ENCODE results near the gene PIK3IP1. TPM values are rescaled to one million over a fixed set of nuclear protein-coding genes. Genes with fewer than 3 reads are reported as not detected.

PIK3IP1 gene
- total and polyA plus RNA-seq, 10 of the 15 experiments (the other 5 are each of a cell fraction or from before 2014, with no cell fraction given) = 0.77 to 6.5 (median 3.0) TPM

DNA sequence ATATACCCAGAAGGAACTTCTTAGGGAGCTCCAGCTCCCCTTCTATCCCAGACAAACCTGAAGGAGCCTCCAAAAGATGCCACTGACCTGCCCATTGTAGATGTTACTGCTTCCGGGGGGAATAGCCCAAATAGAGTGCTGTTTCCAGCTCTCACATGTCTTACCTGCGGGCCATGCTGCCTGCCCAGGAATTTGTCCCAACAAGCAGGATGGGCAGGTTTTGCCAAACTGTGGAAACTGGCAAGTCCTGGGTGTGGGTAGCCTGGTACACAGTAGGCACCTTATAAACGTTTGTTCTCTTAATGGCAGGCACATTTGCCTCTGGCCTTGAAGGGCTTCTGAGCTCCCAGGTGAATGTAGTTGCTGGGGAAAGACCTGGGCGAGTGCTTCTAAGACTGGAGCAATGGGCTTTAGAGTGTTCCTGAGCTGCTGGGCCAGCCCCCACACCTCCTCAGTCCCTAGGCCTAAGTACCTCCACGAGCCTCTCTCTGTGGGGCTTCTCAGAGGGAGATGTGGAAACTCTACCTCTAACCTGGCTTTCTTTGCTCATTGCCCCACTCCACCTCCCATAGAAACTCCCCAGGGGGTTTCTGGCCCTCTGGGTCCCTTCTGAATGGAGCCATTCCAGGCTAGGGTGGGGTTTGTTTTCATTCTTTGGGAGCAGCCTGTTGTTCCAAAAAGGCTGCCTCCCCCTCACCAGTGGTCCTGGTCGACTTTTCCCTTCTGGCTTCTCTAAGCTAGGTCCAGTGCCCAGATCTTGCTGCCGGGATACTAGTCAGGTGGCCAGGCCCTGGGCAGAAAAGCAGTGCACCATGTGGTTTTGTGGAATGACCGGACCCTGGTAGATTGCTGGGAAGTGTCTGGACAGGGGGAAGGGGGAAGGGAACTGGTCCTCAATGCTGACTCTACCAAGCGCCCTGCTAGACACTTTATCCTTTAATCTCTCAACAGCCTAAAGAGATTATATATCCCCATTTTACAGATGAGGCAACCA, 43.0 kb downstream of the PIK3IP1 start:
- RAD21 ChIA-PET (ENCODE audit: unreplicated experiment) = no interaction called here
- POLR2A ChIA-PET = interaction anchor here (0.5 to 0.9 kb wide), 2 partner anchors 7 to 64 kb away, joined by 3 to 4 read pairs; no protein-coding TSS in a partner anchor
- H3K9ac ChIP-seq (ENCODE audit: control insufficient read depth, insufficient read depth, low read length) = no peak overlapping the region
- H3K27ac ChIP-seq (ENCODE audit: control insufficient read depth, insufficient read depth) = no peak overlapping the region
- no peak overlapping the region for H2AFZ ChIP-seq (ENCODE audit: control insufficient read depth, low read depth, low read length)
- H3K4me3 ChIP-seq = no peak overlapping the region
- H3K4me2 ChIP-seq (ENCODE audit: control insufficient read depth, insufficient read depth) = no peak overlapping the region
- no peaks in the 10 kb centered on the region; the same call in none of the 2 replicates for H3K79me2 ChIP-seq (ENCODE audit: control insufficient read depth, insufficient read depth, low read length)
- no peaks in the 10 kb centered on the region for H3K9me3 ChIP-seq (replicated peaks; ENCODE audit: control insufficient read depth, insufficient read depth, low read length)
- H3K27me3 ChIP-seq (replicated peaks in 1 of 2; ENCODE audit: control insufficient read depth in 2 of 2, insufficient read depth in 2 of 2, low read length in 1 of 2) = no peaks in the 10 kb centered on the region
- SMC1A ChIA-PET (ENCODE audit: uncharacterized antibody, unreplicated experiment) = interaction anchor here (1.4 to 1.6 kb wide), 2 partner anchors 16 to 18 kb away, joined by 3 to 4 read pairs; no protein-coding TSS in a partner anchor
- ATAC-seq (no peak), FAIRE-seq (no peak), DNase-seq (ENCODE audit: low read depth, low spot score) (no peak)
- no peak for TF ChIP-seq MEF2B (IDR thresholded peaks at IDR 0.05; ENCODE audit: partially characterized antibody, poor library complexity, severe bottlenecking)
- no peak for TF ChIP-seq NFIC (IDR thresholded peaks at IDR 0.05; ENCODE audit: low read depth, low read length)
- TF ChIP-seq, protein P1, sequence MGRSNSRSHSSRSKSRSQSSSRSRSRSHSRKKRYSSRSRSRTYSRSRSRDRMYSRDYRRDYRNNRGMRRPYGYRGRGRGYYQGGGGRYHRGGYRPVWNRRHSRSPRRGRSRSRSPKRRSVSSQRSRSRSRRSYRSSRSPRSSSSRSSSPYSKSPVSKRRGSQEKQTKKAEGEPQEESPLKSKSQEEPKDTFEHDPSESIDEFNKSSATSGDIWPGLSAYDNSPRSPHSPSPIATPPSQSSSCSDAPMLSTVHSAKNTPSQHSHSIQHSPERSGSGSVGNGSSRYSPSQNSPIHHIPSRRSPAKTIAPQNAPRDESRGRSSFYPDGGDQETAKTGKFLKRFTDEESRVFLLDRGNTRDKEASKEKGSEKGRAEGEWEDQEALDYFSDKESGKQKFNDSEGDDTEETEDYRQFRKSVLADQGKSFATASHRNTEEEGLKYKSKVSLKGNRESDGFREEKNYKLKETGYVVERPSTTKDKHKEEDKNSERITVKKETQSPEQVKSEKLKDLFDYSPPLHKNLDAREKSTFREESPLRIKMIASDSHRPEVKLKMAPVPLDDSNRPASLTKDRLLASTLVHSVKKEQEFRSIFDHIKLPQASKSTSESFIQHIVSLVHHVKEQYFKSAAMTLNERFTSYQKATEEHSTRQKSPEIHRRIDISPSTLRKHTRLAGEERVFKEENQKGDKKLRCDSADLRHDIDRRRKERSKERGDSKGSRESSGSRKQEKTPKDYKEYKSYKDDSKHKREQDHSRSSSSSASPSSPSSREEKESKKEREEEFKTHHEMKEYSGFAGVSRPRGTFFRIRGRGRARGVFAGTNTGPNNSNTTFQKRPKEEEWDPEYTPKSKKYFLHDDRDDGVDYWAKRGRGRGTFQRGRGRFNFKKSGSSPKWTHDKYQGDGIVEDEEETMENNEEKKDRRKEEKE (IDR thresholded peaks at IDR 0.05) = no peak
- no peak for TF ChIP-seq TCF7 (IDR thresholded peaks at IDR 0.05; ENCODE audit: borderline replicate concordance)
- TF ChIP-seq YBX1 (IDR thresholded peaks at IDR 0.05) = no peak
- no peak for TF ChIP-seq BMI1 (IDR thresholded peaks at IDR 0.05; ENCODE audit: borderline replicate concordance)
- TF ChIP-seq KAT2A (conservative IDR thresholded peaks at IDR 0.05; ENCODE audit: control insufficient read depth, low read depth, low read length) = no peak
- TF ChIP-seq, protein P2, sequence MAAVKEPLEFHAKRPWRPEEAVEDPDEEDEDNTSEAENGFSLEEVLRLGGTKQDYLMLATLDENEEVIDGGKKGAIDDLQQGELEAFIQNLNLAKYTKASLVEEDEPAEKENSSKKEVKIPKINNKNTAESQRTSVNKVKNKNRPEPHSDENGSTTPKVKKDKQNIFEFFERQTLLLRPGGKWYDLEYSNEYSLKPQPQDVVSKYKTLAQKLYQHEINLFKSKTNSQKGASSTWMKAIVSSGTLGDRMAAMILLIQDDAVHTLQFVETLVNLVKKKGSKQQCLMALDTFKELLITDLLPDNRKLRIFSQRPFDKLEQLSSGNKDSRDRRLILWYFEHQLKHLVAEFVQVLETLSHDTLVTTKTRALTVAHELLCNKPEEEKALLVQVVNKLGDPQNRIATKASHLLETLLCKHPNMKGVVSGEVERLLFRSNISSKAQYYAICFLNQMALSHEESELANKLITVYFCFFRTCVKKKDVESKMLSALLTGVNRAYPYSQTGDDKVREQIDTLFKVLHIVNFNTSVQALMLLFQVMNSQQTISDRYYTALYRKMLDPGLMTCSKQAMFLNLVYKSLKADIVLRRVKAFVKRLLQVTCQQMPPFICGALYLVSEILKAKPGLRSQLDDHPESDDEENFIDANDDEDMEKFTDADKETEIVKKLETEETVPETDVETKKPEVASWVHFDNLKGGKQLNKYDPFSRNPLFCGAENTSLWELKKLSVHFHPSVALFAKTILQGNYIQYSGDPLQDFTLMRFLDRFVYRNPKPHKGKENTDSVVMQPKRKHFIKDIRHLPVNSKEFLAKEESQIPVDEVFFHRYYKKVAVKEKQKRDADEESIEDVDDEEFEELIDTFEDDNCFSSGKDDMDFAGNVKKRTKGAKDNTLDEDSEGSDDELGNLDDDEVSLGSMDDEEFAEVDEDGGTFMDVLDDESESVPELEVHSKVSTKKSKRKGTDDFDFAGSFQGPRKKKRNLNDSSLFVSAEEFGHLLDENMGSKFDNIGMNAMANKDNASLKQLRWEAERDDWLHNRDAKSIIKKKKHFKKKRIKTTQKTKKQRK (IDR thresholded peaks at IDR 0.05; ENCODE audit: low read depth, low read length) = no peak
- TF ChIP-seq CHD2 (IDR thresholded peaks at IDR 0.05; ENCODE audit: borderline replicate concordance, low read depth, low read length) = no peak
- intact Hi-C loops (cut with micrococcal nuclease; ENCODE audit: unreplicated experiment) = no loop called here
- H3K36me3 ChIP-seq (ENCODE audit: control insufficient read depth in 2 of 2, insufficient read depth in 2 of 2, low read length in 1 of 2) = peaks cover 8 to 13% of the 10 kb centered on the region in 2 experiments; a peak in 2 of 4 replicates
- in situ Hi-C loops (cut with MboI) = no loop called here
- WGBS (ENCODE audit: insufficient coverage, insufficient replicate concordance, low lambda C conversion rate, missing lambda C conversion rate) = 82% methylated on average over 9 of the region's 9 CpGs
- peaks cover 4% of the 10 kb centered on the region; the same call in 1 of the 2 replicates for H3K4me1 ChIP-seq (ENCODE audit: control insufficient read depth, insufficient read depth, low read length)
- H4K20me1 ChIP-seq (ENCODE audit: control insufficient read depth, insufficient read depth) = no peaks in the 10 kb centered on the region; the same call in 1 of the 2 replicates
- BruUV-seq (replicated peaks) = no TSS peak
- CTCF ChIA-PET = interaction anchor here (1.1 to 3.0 kb wide), 4 partner anchors 23 to 64 kb away, joined by 3 to 13 read pairs (median 8); partner anchors contain the start of gene LIMK2

Data from GM12878 (cell line).